Measurements from ENCODE around the gene IRX4. TPM values are rescaled to one million over a fixed set of nuclear protein-coding genes. Genes with fewer than 3 reads are reported as not detected.

The IRX4 gene
- total RNA-seq, 1 experiment from 2014 or later = 16.5 TPM

- H3K27me3 ChIP-seq (ENCODE audit: insufficient read depth, low read length) = no peaks in the 10 kb centered on the region
- ChIA-PET POLR2A (interaction anchor here (0.7 kb wide), 1 partner anchor 83 kb away, joined by 3 read pairs; no protein-coding TSS in a partner anchor), CTCF (no interaction called here), RAD21 (ENCODE audit: low non-redundant PET in 1 of 2, low total read pairs in 2 of 2, uncharacterized antibody in 2 of 2, unreplicated experiment in 2 of 2) (no interaction called here)
- no peaks in the 10 kb centered on the region for H3K9me3 ChIP-seq (ENCODE audit: control insufficient read depth in 1 of 2, insufficient read depth in 1 of 2, low read depth in 1 of 2, low read length in 2 of 2)
- TF ChIP-seq JUND (IDR thresholded peaks at IDR 0.05) (peak; percentile 27; the same call in 1 of the 2 replicates), ZNF274 (IDR thresholded peaks at IDR 0.05; ENCODE audit: low read depth, low read length) (no peak), SP1 (IDR thresholded peaks at IDR 0.05; ENCODE audit: low read depth) (peak; percentile 50), POLR2A (IDR thresholded peaks at IDR 0.05; ENCODE audit: borderline replicate concordance, extremely low read depth, insufficient read depth, insufficient read length) (peak; percentile 19), FOSL1 (IDR thresholded peaks at IDR 0.05; ENCODE audit: low read depth) (no peak), POLR2AphosphoS5 (IDR thresholded peaks at IDR 0.05; ENCODE audit: low read depth, low read length) (0 out of 2 replicates have a peak, but pooled peaks have one; percentile 48)
- no peaks in the 10 kb centered on the region for H3K9me2 ChIP-seq (ENCODE audit: insufficient read depth)
- peak overlapping the region; percentile 62 to 66 for H3K4me3 ChIP-seq (replicated peaks in 1 of 2; ENCODE audit: low read depth in 1 of 2, low read length in 2 of 2)
- H3K79me2 ChIP-seq (ENCODE audit: insufficient read depth, low read length) = no peaks in the 10 kb centered on the region
- DNase-seq (ENCODE audit: low read depth, low spot score) = peak; percentile 75
- no peak overlapping the region for H2AFZ ChIP-seq (ENCODE audit: low read depth, low read length, poor library complexity, severe bottlenecking)
- peak overlapping the region; percentile 97 for H3K27ac ChIP-seq (ENCODE audit: low read depth, low read length)
- no peaks in the 10 kb centered on the region for H4K20me1 ChIP-seq (ENCODE audit: insufficient read depth)
- ATAC-seq = peak; percentile 56
- BruUV-seq (replicated peaks) = no TSS peak
- peak overlapping the region; percentile 98 for H3K4me2 ChIP-seq (ENCODE audit: low read length)
- peak overlapping the region; percentile 85 for H3K9ac ChIP-seq (ENCODE audit: low read length)
- no peaks in the 10 kb centered on the region for H3K36me3 ChIP-seq (ENCODE audit: control insufficient read depth in 1 of 2, insufficient read depth in 2 of 2, low read length in 2 of 2)
- intact Hi-C loops (cut with micrococcal nuclease) = loop anchor here (1.0 to 10.0 kb wide), 3 partner anchors 51 to 134 kb away; partner anchors contain the start of gene MRPL36
- H3K4me1 ChIP-seq (ENCODE audit: control insufficient read depth in 1 of 2, insufficient read depth in 2 of 2, low read length in 2 of 2) = peaks cover 10 to 26% of the 10 kb centered on the region in 2 experiments
These were observed 1.6 kb downstream of the IRX4 start for GRCh38 chr5:1881098-1881572.

GRCh38 chr5:1880377-1881025 is 2.2 kb downstream of the IRX4 start:
- Histone ChIP-seq H4K20me1 (ENCODE audit: insufficient read depth) (no peaks in the 10 kb centered on the region), H3K9me3 (ENCODE audit: control insufficient read depth in 1 of 2, insufficient read depth in 1 of 2, low read depth in 1 of 2, low read length in 2 of 2) (no peaks in the 10 kb centered on the region), H3K27ac (ENCODE audit: low read depth, low read length) (no peak overlapping the region; the same call in 1 of the 2 replicates), H3K79me2 (ENCODE audit: insufficient read depth, low read length) (no peaks in the 10 kb centered on the region), H3K27me3 (ENCODE audit: insufficient read depth, low read length) (no peaks in the 10 kb centered on the region), H3K9ac (ENCODE audit: low read length) (no peak overlapping the region), H2AFZ (ENCODE audit: low read depth, low read length, poor library complexity, severe bottlenecking) (no peak overlapping the region), H3K4me3 (replicated peaks in 1 of 2; ENCODE audit: low read depth in 1 of 2, low read length in 2 of 2) (no peak overlapping the region), H3K4me2 (ENCODE audit: low read length) (no peak overlapping the region), H3K4me1 (ENCODE audit: control insufficient read depth in 1 of 2, insufficient read depth in 2 of 2, low read length in 2 of 2) (peaks cover 10 to 26% of the 10 kb centered on the region in 2 experiments), H3K9me2 (ENCODE audit: insufficient read depth) (no peaks in the 10 kb centered on the region), H3K36me3 (ENCODE audit: control insufficient read depth in 1 of 2, insufficient read depth in 2 of 2, low read length in 2 of 2) (no peaks in the 10 kb centered on the region)
- intact Hi-C loops (cut with micrococcal nuclease) = loop anchor here (1.0 to 10.0 kb wide), 3 partner anchors 52 to 134 kb away; partner anchors contain the start of gene MRPL36
- CTCF ChIA-PET = no interaction called here
- no TSS peak for BruUV-seq (replicated peaks)
- ATAC-seq (no peak), DNase-seq (ENCODE audit: low read depth, low spot score) (no peak)
- POLR2A ChIA-PET = no interaction called here
- RAD21 ChIA-PET (ENCODE audit: low non-redundant PET in 1 of 2, low total read pairs in 2 of 2, uncharacterized antibody in 2 of 2, unreplicated experiment in 2 of 2) = no interaction called here
- TF ChIP-seq EGR1 (IDR thresholded peaks at IDR 0.05; ENCODE audit: low read depth) (no peak), EZH2phosphoT487 (IDR thresholded peaks at IDR 0.05; ENCODE audit: borderline replicate concordance) (no peak), ZFX (IDR thresholded peaks at IDR 0.05) (no peak), ZNF274 (IDR thresholded peaks at IDR 0.05; ENCODE audit: low read depth, low read length) (no peak), ELF1 (IDR thresholded peaks at IDR 0.05; ENCODE audit: borderline replicate concordance, low read depth) (no peak), REST (IDR thresholded peaks at IDR 0.05; ENCODE audit: low read depth) (no peak), SP1 (IDR thresholded peaks at IDR 0.05; ENCODE audit: low read depth) (no peak), CEBPB (IDR thresholded peaks at IDR 0.05; ENCODE audit: low read depth) (no peak), CTCF (IDR thresholded peaks at IDR 0.05 in 2 of 3, conservative IDR thresholded peaks at IDR 0.05 in 1 of 3; ENCODE audit: borderline replicate concordance in 1 of 3, insufficient read depth in 1 of 3, low read depth in 2 of 3, low read length in 2 of 3) (no peak), SRF (IDR thresholded peaks at IDR 0.05; ENCODE audit: low read depth) (no peak), CBX3 (IDR thresholded peaks at IDR 0.05; ENCODE audit: low read depth) (no peak)

All from HCT116 (cell line).